M059J (cell line): ENCODE results near the gene DNMBP. TPM values are rescaled to one million over a fixed set of nuclear protein-coding genes. Genes with fewer than 3 reads are reported as not detected.
"Not testable (repeated sequence)": the region's sequence is repeated elsewhere in the genome, so short reads cannot be mapped to it uniquely, and the experiment has no call there.

Experiments used
- DNase-seq: peaks from one replicate; pipeline ENCODE4 v3.0.0-alpha.2; 2012; ENCODE audit warnings: low read depth
- total RNA-seq: library from RNA; depleted of rRNA; stranded (reverse); fragments of >200 nt; shearing (Covaris generic); gene quantifications from 2 replicates; pipeline ENCODE4 v1.2.3, GENCODE V29; 2014

The DNMBP gene
- total RNA-seq, 1 experiment from 2014 or later: 29.4 TPM

GRCh38 chr10:99958302-99958701 lies 51.4 kb downstream of the DNMBP start:
- DNase-seq: no peak

GRCh38 chr10:99953510-99953909 lies 56.2 kb downstream of the DNMBP start:
- not testable (repeated sequence) for DNase-seq

GRCh38 chr10:99952799-99953198 lies 56.9 kb downstream of the DNMBP start:
- DNase-seq: no peak

GRCh38 chr10:99946051-99946450 lies 63.7 kb downstream of the DNMBP start:
- DNase-seq: peak; percentile 62

GRCh38 chr10:99945263-99945662 lies 64.5 kb downstream of the DNMBP start:
- DNase-seq: peak; percentile 83

GRCh38 chr10:99944860-99945259 lies 64.9 kb downstream of the DNMBP start:
- no peak for DNase-seq

- no peak for DNase-seq
These were observed 65.8 kb downstream of the DNMBP start for GRCh38 chr10:99943908-99944307.

GRCh38 chr10:99941942-99942820 lies 67.6 kb downstream of the DNMBP start:
- peak; percentile 84 for DNase-seq

GRCh38 chr10:99938563-99938962 lies 71.2 kb downstream of the DNMBP start:
- peak; percentile 63 for DNase-seq

- DNase-seq: no peak
These were observed 72.1 kb downstream of the DNMBP start for GRCh38 chr10:99937630-99938029.

- peak; percentile 43 for DNase-seq
These were observed 77.4 kb downstream of the DNMBP start for GRCh38 chr10:99932203-99932957.

- DNase-seq: peak; percentile 84
These were observed 78.8 kb downstream of the DNMBP start for GRCh38 chr10:99930731-99931550.

- DNase-seq: no peak
These were observed 80.4 kb downstream of the DNMBP start for GRCh38 chr10:99929360-99929759.

- DNase-seq: peak; percentile 50
These were observed 81.9 kb downstream of the DNMBP start for GRCh38 chr10:99927721-99928280.

- peak; percentile 87 for DNase-seq
These were observed 82.6 kb downstream of the DNMBP start for GRCh38 chr10:99926925-99927720.

- DNase-seq: no peak
These were observed 85.1 kb downstream of the DNMBP start for GRCh38 chr10:99924451-99925255.

- DNase-seq: peak; percentile 77
These were observed 87.8 kb downstream of the DNMBP start for GRCh38 chr10:99921948-99922347.

GRCh38 chr10:99920901-99921300 lies 88.8 kb downstream of the DNMBP start:
- peak; percentile 82 for DNase-seq

- DNase-seq: no peak
These were observed 89.3 kb downstream of the DNMBP start for GRCh38 chr10:99920486-99920885.
